HCT116 (cell line): Measurements from ENCODE around the gene ZBTB5. TPM values are rescaled to one million over a fixed set of nuclear protein-coding genes. Genes with fewer than 3 reads are reported as not detected.
A peak's percentile ranks its signal among the peaks of the same experiment; 100 is the strongest.

ENCODE experiments used
- ATAC-seq: fragments of 200-7000 bp; cut with Tn5 transposase; 2 replicates; pipeline ENCODE4 v1.9.1; 2020; ENCODE audit warnings: mild to moderate bottlenecking, moderate library complexity
- BruUV-seq: library from RNA; stranded (reverse); fragments of 400-500 nt; replicated peaks from 2 replicates; lab custom pipeline; 2021; lab: Mats Ljungman, UMichigan
- CTCF ChIA-PET: fragments of 300-600 bp; sonication (Branson Sonifier 250); formaldehyde crosslinking; loops from one replicate; lab custom pipeline; 2021; ENCODE audit warnings: antibody characterized with exemption; lab: Charles Lee
- POLR2A ChIA-PET: fragments of 300-600, 350-600 bp; sonication (Branson Sonifier 250); formaldehyde crosslinking; loops from one replicate; lab custom pipeline; 2021; ENCODE audit warnings: antibody characterized with exemption; lab: Charles Lee
- RAD21 ChIA-PET, 2 experiments: fragments of 300-600 bp; sonication (Branson Sonifier 250); formaldehyde crosslinking; loops; one replicate each; lab custom pipeline; 2023; ENCODE audit warnings: low total read pairs in 2 of 2; ENCODE audit not compliant: uncharacterized antibody in 2 of 2, unreplicated experiment in 2 of 2, low non-redundant PET in 1 of 2; lab: Charles Lee
- DNase-seq: peaks from one replicate; pipeline ENCODE4 v3.0.0-alpha.2; 2010; ENCODE audit warnings: low read depth, low spot score
- H2AFZ ChIP-seq: fragments of 200-600 bp; shearing (Covaris generic), sonication (generic); 2 replicates; pipeline ENCODE4 v1.6.1; 2017; ENCODE audit warnings: low read depth, mixed run types, mixed read lengths, antibody characterized with exemption, low read length; ENCODE audit not compliant: poor library complexity, severe bottlenecking
- H3K27ac ChIP-seq: 2 replicates; pipeline ENCODE4 v1.5.1; 2012; ENCODE audit warnings: low read depth, low read length
- H3K27me3 ChIP-seq: fragments of 200-600 bp; sonication (generic); 2 replicates; pipeline ENCODE4 v1.6.1; 2016; ENCODE audit warnings: mixed run types, low read length, mixed read lengths; ENCODE audit not compliant: insufficient read depth
- H3K36me3 ChIP-seq, 2 experiments: fragments of 200-500 bp in 1 of 2; fragments of 200-600 bp in 1 of 2; sonication (Bioruptor generic) in 1 of 2; sonication (generic) in 1 of 2; 2 replicates each; pipeline versions ENCODE4 v1.5.1 to v1.6.1; 2014 to 2016; ENCODE audit warnings: low read length in 2 of 2, inconsistent platforms in 1 of 2, mixed read lengths in 1 of 2, mixed run types in 1 of 2; ENCODE audit not compliant: insufficient read depth in 2 of 2, control insufficient read depth in 1 of 2
- H3K4me1 ChIP-seq, 2 experiments: fragments of 200-600 bp in 1 of 2; sonication (generic) in 1 of 2; 2 replicates each; pipeline versions ENCODE4 v1.5.1 to v1.6.1; 2012 to 2017; ENCODE audit warnings: low read length in 2 of 2, inconsistent platforms in 1 of 2, mild to moderate bottlenecking in 1 of 2, mixed read lengths in 1 of 2, mixed run types in 1 of 2, moderate library complexity in 1 of 2; ENCODE audit not compliant: insufficient read depth in 2 of 2, control insufficient read depth in 1 of 2
- H3K4me2 ChIP-seq: fragments of 200-600 bp; sonication (generic); 2 replicates; pipeline ENCODE4 v1.6.1; 2017; ENCODE audit warnings: mixed run types, low read length, mixed read lengths
- H3K4me3 ChIP-seq, 2 experiments: fragments of 200-600 bp in 1 of 2; sonication (generic) in 1 of 2; replicated peaks in 1 of 2; 2 replicates each; pipeline ENCODE4 v1.5.1; 2011 to 2016; ENCODE audit warnings: low read length in 2 of 2, control low read depth in 1 of 2, low read depth in 1 of 2, mild to moderate bottlenecking in 1 of 2, mixed read lengths in 1 of 2, mixed run types in 1 of 2
- H3K79me2 ChIP-seq: fragments of 200-600 bp; sonication (generic); 2 replicates; pipeline ENCODE4 v1.6.1; 2017; ENCODE audit warnings: mild to moderate bottlenecking, mixed run types, low read length, moderate library complexity, mixed read lengths; ENCODE audit not compliant: insufficient read depth
- H3K9ac ChIP-seq: fragments of 200-600 bp; sonication (generic); 2 replicates; pipeline ENCODE4 v1.6.1; 2016; ENCODE audit warnings: low read length, mixed read lengths
- H3K9me2 ChIP-seq: fragments of 200-600 bp; sonication (generic), shearing (Covaris generic); 2 replicates; pipeline ENCODE4 v1.6.1; 2017; ENCODE audit warnings: mixed run types, mild to moderate bottlenecking, moderate library complexity; ENCODE audit not compliant: insufficient read depth
- H3K9me3 ChIP-seq, 2 experiments: fragments of 200-500 bp in 1 of 2; fragments of 200-600 bp in 1 of 2; sonication (Bioruptor generic) in 1 of 2; sonication (generic) in 1 of 2; 2 replicates each; pipeline ENCODE4 v1.6.1; 2014 to 2017; ENCODE audit warnings: low read length in 2 of 2, mixed read lengths in 2 of 2, inconsistent platforms in 1 of 2, low read depth in 1 of 2, mild to moderate bottlenecking in 1 of 2, mixed run types in 1 of 2, moderate library complexity in 1 of 2; ENCODE audit not compliant: control insufficient read depth in 1 of 2, insufficient read depth in 1 of 2
- H4K20me1 ChIP-seq: fragments of 200-600 bp; sonication (generic), shearing (Covaris generic); 2 replicates; pipeline ENCODE4 v1.6.1; 2017; ENCODE audit warnings: mixed run types, mild to moderate bottlenecking, moderate library complexity; ENCODE audit not compliant: insufficient read depth
- CEBPB ChIP-seq: IDR thresholded peaks from 2 replicates; pipeline ENCODE4 v1.6.1; 2012; ENCODE audit warnings: low read depth
- EGR1 ChIP-seq: IDR thresholded peaks from 2 replicates; pipeline ENCODE4 v1.6.1; 2012; ENCODE audit warnings: low read depth
- EZH2phosphoT487 ChIP-seq: fragments of 200-600 bp; IDR thresholded peaks from 2 replicates; pipeline ENCODE4 v1.6.1; 2018; ENCODE audit warnings: antibody characterized with exemption, borderline replicate concordance
- POLR2A ChIP-seq: IDR thresholded peaks from 2 replicates; pipeline ENCODE4 v1.7.0; 2011; ENCODE audit warnings: borderline replicate concordance; ENCODE audit not compliant: insufficient read depth, insufficient read length; ENCODE audit errors: extremely low read depth
- POLR2AphosphoS5 ChIP-seq: IDR thresholded peaks from 2 replicates; pipeline ENCODE4 v1.6.1; 2011; ENCODE audit warnings: mild to moderate bottlenecking, low read depth, low read length, moderate library complexity
- RAD21 ChIP-seq: IDR thresholded peaks from 2 replicates; pipeline ENCODE4 v1.6.1; 2012; ENCODE audit warnings: low read depth, mild to moderate bottlenecking
- SIN3A ChIP-seq: IDR thresholded peaks from 2 replicates; pipeline ENCODE4 v1.6.1; 2012; ENCODE audit warnings: low read depth
- SRF ChIP-seq: IDR thresholded peaks from 2 replicates; pipeline ENCODE4 v1.6.1; 2012; ENCODE audit warnings: low read depth
- YY1 ChIP-seq: IDR thresholded peaks from 2 replicates; pipeline ENCODE4 v1.6.1; 2011; ENCODE audit warnings: low read length, low read depth, moderate library complexity, mild to moderate bottlenecking; ENCODE audit not compliant: insufficient replicate concordance; ENCODE audit errors: extremely low read depth
- ZNF274 ChIP-seq: fragments of 200-500 bp; sonication (Bioruptor generic); IDR thresholded peaks from 2 replicates; pipeline ENCODE4 v1.6.1; 2014; ENCODE audit warnings: mild to moderate bottlenecking, low read depth, low read length, inconsistent platforms
- intact Hi-C: fragments of 100-400 bp; cut with micrococcal nuclease; formaldehyde crosslinking; loops from 2 replicates; pipeline ENCODE4 v1.10.0; 2022
- total RNA-seq: library from RNA; stranded (reverse); gene quantifications from one replicate; pipeline ENCODE4 v1.2.1, GENCODE V29; 2021; ENCODE audit not compliant: unreplicated experiment
- TF ChIP-seq, protein P1 (sequence below): IDR thresholded peaks from 2 replicates; pipeline ENCODE4 v1.6.1; 2011; ENCODE audit warnings: mild to moderate bottlenecking, low read length, moderate library complexity; ENCODE audit not compliant: insufficient replicate concordance; ENCODE audit errors: extremely low read depth
- TF ChIP-seq, protein P2 (sequence below), 3 experiments: fragments of 200-600 bp in 1 of 3; sonication (generic) in 1 of 3; IDR thresholded peaks in 2 of 3; conservative IDR thresholded peaks in 1 of 3; 2 replicates each; pipeline ENCODE4 v1.5.1; 2012 to 2017; ENCODE audit warnings: low read depth in 2 of 3, low read length in 2 of 3, antibody characterized with exemption in 1 of 3, borderline replicate concordance in 1 of 3, control low read depth in 1 of 3, mild to moderate bottlenecking in 1 of 3, mixed read lengths in 1 of 3, mixed run types in 1 of 3, moderate library complexity in 1 of 3; ENCODE audit not compliant: insufficient read depth in 1 of 3
- TF ChIP-seq, protein P3 (sequence below): IDR thresholded peaks from 2 replicates; pipeline ENCODE4 v1.6.1; 2012

ZBTB5 gene
- total RNA-seq, 1 experiment from 2014 or later = 22.3 TPM

DNA sequence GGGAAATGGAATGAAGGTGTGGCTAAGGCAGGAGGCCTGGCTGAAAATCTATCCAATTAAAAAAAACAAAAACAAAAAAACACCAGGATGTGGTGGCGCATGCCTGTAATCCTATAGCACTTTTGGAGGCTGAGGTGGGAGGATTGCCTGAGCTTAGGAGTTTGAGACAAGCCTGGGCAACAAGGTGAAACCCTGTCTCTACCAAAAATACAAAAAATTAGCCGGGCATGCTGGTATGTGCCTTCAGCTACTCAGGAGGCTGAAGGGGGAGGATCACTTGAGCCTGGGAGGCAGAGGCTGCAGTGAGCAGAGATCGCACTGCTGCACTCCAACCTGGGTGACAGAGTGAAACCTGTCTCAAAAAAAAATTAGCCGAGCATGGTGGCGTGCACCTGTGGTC lies 21.7 kb downstream of the ZBTB5 start:
- Histone ChIP-seq H3K36me3 (peaks cover 19 to 57% of the 10 kb centered on the region in 2 experiments), H3K9ac (no peak overlapping the region), H3K4me3 (no peak overlapping the region), H3K9me2 (no peaks in the 10 kb centered on the region), H3K4me1 (peaks cover 0 to 19% of the 10 kb centered on the region in 2 experiments; a peak in 3 of 4 replicates), H4K20me1 (peaks cover 33% of the 10 kb centered on the region; the same call in 1 of the 2 replicates), H2AFZ (no peak overlapping the region), H3K27me3 (no peaks in the 10 kb centered on the region), H3K27ac (no peak overlapping the region), H3K9me3 (no peaks in the 10 kb centered on the region), H3K4me2 (no peak overlapping the region), H3K79me2 (peaks cover 99% of the 10 kb centered on the region)
- ChIA-PET POLR2A (interaction anchor here (1.1 kb wide), 1 partner anchor 21 kb away, joined by 3 read pairs; the partner anchor contains the start of gene GRHPR), RAD21 (interaction anchor here in 1 of 2 experiments (0.6 kb wide), 1 partner anchor 572 kb away, joined by 3 read pairs; no protein-coding TSS in a partner anchor), CTCF (no interaction called here)
- TF ChIP-seq SRF (no peak), RAD21 (no peak), CEBPB (no peak), EGR1 (no peak), SIN3A (no peak), EZH2phosphoT487 (no peak)
- TF ChIP-seq, protein P1, sequence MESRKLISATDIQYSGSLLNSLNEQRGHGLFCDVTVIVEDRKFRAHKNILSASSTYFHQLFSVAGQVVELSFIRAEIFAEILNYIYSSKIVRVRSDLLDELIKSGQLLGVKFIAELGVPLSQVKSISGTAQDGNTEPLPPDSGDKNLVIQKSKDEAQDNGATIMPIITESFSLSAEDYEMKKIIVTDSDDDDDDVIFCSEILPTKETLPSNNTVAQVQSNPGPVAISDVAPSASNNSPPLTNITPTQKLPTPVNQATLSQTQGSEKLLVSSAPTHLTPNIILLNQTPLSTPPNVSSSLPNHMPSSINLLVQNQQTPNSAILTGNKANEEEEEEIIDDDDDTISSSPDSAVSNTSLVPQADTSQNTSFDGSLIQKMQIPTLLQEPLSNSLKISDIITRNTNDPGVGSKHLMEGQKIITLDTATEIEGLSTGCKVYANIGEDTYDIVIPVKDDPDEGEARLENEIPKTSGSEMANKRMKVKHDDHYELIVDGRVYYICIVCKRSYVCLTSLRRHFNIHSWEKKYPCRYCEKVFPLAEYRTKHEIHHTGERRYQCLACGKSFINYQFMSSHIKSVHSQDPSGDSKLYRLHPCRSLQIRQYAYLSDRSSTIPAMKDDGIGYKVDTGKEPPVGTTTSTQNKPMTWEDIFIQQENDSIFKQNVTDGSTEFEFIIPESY = no peak
- ATAC-seq (0 out of 2 replicates have a peak, but pooled peaks have one; percentile 23), DNase-seq (no peak)
- intact Hi-C loops = no loop called here
- no TSS peak for BruUV-seq

DNA sequence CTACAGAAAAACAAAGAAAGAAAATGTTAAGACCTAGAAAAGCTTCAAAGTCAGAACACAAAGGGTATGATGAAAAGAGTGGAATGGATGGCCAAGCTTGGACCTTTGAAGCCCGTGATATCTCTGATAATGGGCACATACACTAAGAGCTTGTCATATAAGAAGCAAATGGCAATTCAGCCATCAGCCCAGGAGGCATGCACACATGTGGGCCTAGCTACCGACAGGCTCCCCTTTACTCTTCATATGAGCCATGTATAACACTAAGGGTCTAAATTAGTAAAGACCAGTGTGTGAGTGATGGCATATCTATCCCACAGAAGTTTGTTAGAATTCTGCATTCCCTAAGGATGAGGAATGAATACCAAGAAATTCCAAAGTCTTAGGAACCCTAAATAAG lies 22.7 kb downstream of the ZBTB5 start:
- H2AFZ ChIP-seq = no peak overlapping the region
- no peaks in the 10 kb centered on the region for H3K27me3 ChIP-seq
- DNase-seq (no peak), ATAC-seq (no peak)
- ChIA-PET POLR2A (no interaction called here), RAD21 (no interaction called here), CTCF (interaction anchor here (0.6 kb wide), 1 partner anchor 8 kb away, joined by 3 read pairs; no protein-coding TSS in a partner anchor)
- H3K36me3 ChIP-seq = peaks cover 28 to 61% of the 10 kb centered on the region in 2 experiments
- peaks cover 99% of the 10 kb centered on the region for H3K79me2 ChIP-seq
- H3K4me2 ChIP-seq = no peak overlapping the region
- H3K4me3 ChIP-seq = no peak overlapping the region
- H3K27ac ChIP-seq = no peak overlapping the region
- no TSS peak for BruUV-seq
- intact Hi-C loops = no loop called here
- H3K9ac ChIP-seq = no peak overlapping the region
- H4K20me1 ChIP-seq = peaks cover 29% of the 10 kb centered on the region; the same call in 1 of the 2 replicates
- no peaks in the 10 kb centered on the region for H3K9me2 ChIP-seq
- H3K9me3 ChIP-seq = no peaks in the 10 kb centered on the region
- peaks cover 0 to 19% of the 10 kb centered on the region in 2 experiments; a peak in 3 of 4 replicates for H3K4me1 ChIP-seq
- no peak for TF ChIP-seq POLR2AphosphoS5
- no peak for TF ChIP-seq ZNF274
- TF ChIP-seq RAD21 = no peak
- TF ChIP-seq POLR2A = no peak
- no peak for TF ChIP-seq YY1
- TF ChIP-seq, protein P2, sequence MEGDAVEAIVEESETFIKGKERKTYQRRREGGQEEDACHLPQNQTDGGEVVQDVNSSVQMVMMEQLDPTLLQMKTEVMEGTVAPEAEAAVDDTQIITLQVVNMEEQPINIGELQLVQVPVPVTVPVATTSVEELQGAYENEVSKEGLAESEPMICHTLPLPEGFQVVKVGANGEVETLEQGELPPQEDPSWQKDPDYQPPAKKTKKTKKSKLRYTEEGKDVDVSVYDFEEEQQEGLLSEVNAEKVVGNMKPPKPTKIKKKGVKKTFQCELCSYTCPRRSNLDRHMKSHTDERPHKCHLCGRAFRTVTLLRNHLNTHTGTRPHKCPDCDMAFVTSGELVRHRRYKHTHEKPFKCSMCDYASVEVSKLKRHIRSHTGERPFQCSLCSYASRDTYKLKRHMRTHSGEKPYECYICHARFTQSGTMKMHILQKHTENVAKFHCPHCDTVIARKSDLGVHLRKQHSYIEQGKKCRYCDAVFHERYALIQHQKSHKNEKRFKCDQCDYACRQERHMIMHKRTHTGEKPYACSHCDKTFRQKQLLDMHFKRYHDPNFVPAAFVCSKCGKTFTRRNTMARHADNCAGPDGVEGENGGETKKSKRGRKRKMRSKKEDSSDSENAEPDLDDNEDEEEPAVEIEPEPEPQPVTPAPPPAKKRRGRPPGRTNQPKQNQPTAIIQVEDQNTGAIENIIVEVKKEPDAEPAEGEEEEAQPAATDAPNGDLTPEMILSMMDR (IDR thresholded peaks at IDR 0.05 in 2 of 3, conservative IDR thresholded peaks at IDR 0.05 in 1 of 3; ENCODE audit: borderline replicate concordance in 1 of 3, insufficient read depth in 1 of 3, low read depth in 2 of 3, low read length in 2 of 3) = no peak
- TF ChIP-seq, protein P3, sequence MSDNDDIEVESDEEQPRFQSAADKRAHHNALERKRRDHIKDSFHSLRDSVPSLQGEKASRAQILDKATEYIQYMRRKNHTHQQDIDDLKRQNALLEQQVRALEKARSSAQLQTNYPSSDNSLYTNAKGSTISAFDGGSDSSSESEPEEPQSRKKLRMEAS = no peak
- no peak for TF ChIP-seq EZH2phosphoT487
- TF ChIP-seq CEBPB = no peak
